22Rv1 (cell line): ENCODE data around the gene DTD1.

ENCODE experiments used
- H3K27ac ChIP-seq: fragments of 450-650 bp; 2 replicates; pipeline ENCODE4 v1.5.1; 2017
- CTCF ChIP-seq: fragments of 450-650 bp; IDR thresholded peaks from 2 replicates; pipeline ENCODE4 v1.5.1; 2017; ENCODE audit warnings: mild to moderate bottlenecking
- ZFX ChIP-seq: fragments of 450-650 bp; IDR thresholded peaks from 2 replicates; pipeline ENCODE4 v1.6.1; 2017; ENCODE audit warnings: antibody characterized with exemption, borderline replicate concordance

Gene DTD1

GRCh38 chr20:18628330-18628920, 40.6 kb downstream of the DTD1 start:
- no peak overlapping the region for H3K27ac ChIP-seq
- TF ChIP-seq ZFX (no peak), CTCF (peak; percentile 88)

GRCh38 chr20:18632196-18632789, 44.4 kb downstream of the DTD1 start:
- TF ChIP-seq CTCF (peak; percentile 95), ZFX (no peak)
- H3K27ac ChIP-seq = no peak overlapping the region

- TF ChIP-seq ZFX = no peak
- no peak for TF ChIP-seq CTCF
- no peak overlapping the region for H3K27ac ChIP-seq
Observed at GRCh38 chr20:18633411-18633810, 45.6 kb downstream of the DTD1 start.

GRCh38 chr20:18634501-18634900, 46.6 kb downstream of the DTD1 start:
- H3K27ac ChIP-seq = no peak overlapping the region
- TF ChIP-seq ZFX = no peak
- no peak for TF ChIP-seq CTCF

- TF ChIP-seq ZFX (no peak), CTCF (no peak)
Observed at GRCh38 chr20:18635380-18635779, 47.5 kb downstream of the DTD1 start.

GRCh38 chr20:18637224-18637623, 49.4 kb downstream of the DTD1 start:
- no peak for TF ChIP-seq CTCF
- no peak for TF ChIP-seq ZFX
- H3K27ac ChIP-seq = no peak overlapping the region

More at GRCh38 chr20:18635380-18635779, 47.5 kb downstream of the DTD1 start:
- no peak overlapping the region for H3K27ac ChIP-seq

- TF ChIP-seq ZFX (no peak), CTCF (no peak)
- no peak overlapping the region for H3K27ac ChIP-seq
Observed at GRCh38 chr20:18638768-18639167, 50.9 kb downstream of the DTD1 start.
